HepG2 (cell line): ENCODE data around the gene SYS1. TPM values are rescaled to one million over a fixed set of nuclear protein-coding genes. Genes with fewer than 3 reads are reported as not detected.
A peak's percentile ranks its signal among the peaks of the same experiment; 100 is the strongest.

ENCODE experiments used
- AKAP8 ChIP-seq: sonication (generic); formaldehyde crosslinking; IDR thresholded peaks from 2 replicates; pipeline ENCODE4 v1.5.1; 2020; ENCODE audit warnings: mild to moderate bottlenecking, missing genetic modification reagents
- ARNT2 ChIP-seq: sonication (generic); formaldehyde crosslinking; IDR thresholded peaks from 2 replicates; pipeline ENCODE4 v1.8.0; 2022; ENCODE audit warnings: mild to moderate bottlenecking, low read depth, missing genetic modification reagents, moderate library complexity
- FOXJ3 ChIP-seq: sonication (generic); formaldehyde crosslinking; IDR thresholded peaks from 2 replicates; pipeline ENCODE4 v1.4.0; 2020; ENCODE audit warnings: missing genetic modification reagents, mild to moderate bottlenecking, borderline replicate concordance
- HNRNPK ChIP-seq: fragments of 200-400 bp; formaldehyde crosslinking; IDR thresholded peaks from 2 replicates; pipeline ENCODE4 v1.6.1; 2018; ENCODE audit warnings: low read length, low read depth, moderate library complexity, mild to moderate bottlenecking; ENCODE audit not compliant: poor library complexity, severe bottlenecking
- HNRNPLL ChIP-seq: fragments of 200-400 bp; formaldehyde crosslinking; IDR thresholded peaks from 2 replicates; pipeline ENCODE4 v1.6.1; 2017; ENCODE audit warnings: mild to moderate bottlenecking, low read depth, low read length; ENCODE audit not compliant: poor library complexity, severe bottlenecking
- MAFG ChIP-seq: sonication (generic); formaldehyde crosslinking; IDR thresholded peaks from 2 replicates; pipeline ENCODE4 v1.5.1; 2020; ENCODE audit warnings: mild to moderate bottlenecking, missing genetic modification reagents
- MAFK ChIP-seq, 2 experiments: IDR thresholded peaks in 1 of 2; conservative IDR thresholded peaks in 1 of 2; 2 replicates each; pipeline ENCODE4 v1.6.1; 2011; ENCODE audit warnings: improper control_type of control experiment in 2 of 2, low read length in 2 of 2
- NBN ChIP-seq: fragments of 450-650 bp; conservative IDR thresholded peaks from 2 replicates; pipeline ENCODE4 v1.6.1; 2017
- NFKB2 ChIP-seq: sonication (generic); formaldehyde crosslinking; IDR thresholded peaks from 2 replicates; pipeline ENCODE4 v1.4.0; 2020; ENCODE audit warnings: missing genetic modification reagents, borderline replicate concordance
- SIN3A ChIP-seq: IDR thresholded peaks from 2 replicates; pipeline ENCODE4 v1.6.1; 2011; ENCODE audit warnings: low read depth, mild to moderate bottlenecking, control low read depth, low read length, borderline replicate concordance
- SIX4 ChIP-seq: sonication (generic); formaldehyde crosslinking; IDR thresholded peaks from 2 replicates; pipeline ENCODE4 v1.4.0; 2020; ENCODE audit warnings: missing genetic modification reagents
- XRCC5 ChIP-seq: fragments of 200-400 bp; formaldehyde crosslinking; optimal IDR thresholded peaks from 2 replicates; pipeline ENCODE3; 2017; ENCODE audit warnings: mild to moderate bottlenecking, low read length
- ZMAT3 ChIP-seq: sonication (generic); formaldehyde crosslinking; conservative IDR thresholded peaks from 2 replicates; pipeline ENCODE4 v1.7.0; 2021; ENCODE audit warnings: missing genetic modification reagents
- ZNF235 ChIP-seq: sonication (generic); formaldehyde crosslinking; IDR thresholded peaks from 2 replicates; pipeline ENCODE4 v1.8.1; 2023; ENCODE audit warnings: mild to moderate bottlenecking, missing genetic modification reagents, borderline replicate concordance
- ZNF367 ChIP-seq: sonication (generic); formaldehyde crosslinking; IDR thresholded peaks from 2 replicates; pipeline ENCODE4 v1.4.0; 2020; ENCODE audit warnings: missing genetic modification reagents, borderline replicate concordance
- ZNF670 ChIP-seq: sonication (generic); formaldehyde crosslinking; IDR thresholded peaks from 2 replicates; pipeline ENCODE4 v1.8.0; 2022; ENCODE audit warnings: mild to moderate bottlenecking, missing genetic modification reagents, borderline replicate concordance
- ZNF841 ChIP-seq: sonication (generic); formaldehyde crosslinking; IDR thresholded peaks from 2 replicates; pipeline ENCODE4 v1.8.1; 2023; ENCODE audit warnings: missing genetic modification reagents, borderline replicate concordance
- ZSCAN21 ChIP-seq: sonication (generic); formaldehyde crosslinking; IDR thresholded peaks from 2 replicates; pipeline ENCODE4 v1.8.0; 2022; ENCODE audit warnings: mild to moderate bottlenecking, missing genetic modification reagents, moderate library complexity, borderline replicate concordance
- polyA plus RNA-seq, 8 experiments: library from polyadenylated mRNA; depleted of rRNA in 3 of 8; stranded (reverse) in 7 of 8; unstranded in 1 of 8; fragments of >200 nt; fragmentation: Illumina TruSeq in 4 of 8; extraction: Trizol in 4 of 8; gene quantifications; 2 replicates each; pipeline versions ENCODE4 v1.2.1 to v1.2.3, GENCODE V29; 2011 to 2016; ENCODE audit warnings: low read depth in 4 of 8, missing spikeins in 1 of 8, mixed read lengths in 1 of 8; ENCODE audit not compliant: insufficient read depth in 1 of 8
- total RNA-seq, 5 experiments: library from RNA; depleted of rRNA; stranded (reverse); fragments of >200 nt; fragmentation: Illumina TruSeq; extraction: Trizol; gene quantifications; 2 replicates each; pipeline ENCODE4 v1.2.3, GENCODE V29; 2016; ENCODE audit warnings: low read depth in 1 of 5
- TF ChIP-seq, protein P1 (sequence below): sonication (generic); formaldehyde crosslinking; IDR thresholded peaks from 2 replicates; pipeline ENCODE4 v1.5.1; 2020; ENCODE audit warnings: mild to moderate bottlenecking, missing genetic modification reagents, moderate library complexity
- TF ChIP-seq, protein P2 (sequence below): sonication (generic); formaldehyde crosslinking; IDR thresholded peaks from 2 replicates; pipeline ENCODE4 v1.5.0; 2020; ENCODE audit warnings: missing genetic modification reagents, mild to moderate bottlenecking, borderline replicate concordance
- TF ChIP-seq, protein P3 (sequence below): IDR thresholded peaks from 2 replicates; pipeline ENCODE4 v1.6.1; 2018; ENCODE audit warnings: missing genetic modification reagents, mild to moderate bottlenecking, missing compliant biosample characterization
- TF ChIP-seq, protein P4 (sequence below): sonication (generic); formaldehyde crosslinking; IDR thresholded peaks from 2 replicates; pipeline ENCODE4 v1.4.0; 2020; ENCODE audit warnings: missing genetic modification reagents, borderline replicate concordance

SYS1 gene
- total and polyA plus RNA-seq, 2 of the 13 experiments (the other 11 are each of a cell fraction or from before 2014, with no cell fraction given): 38.3 to 65.6 TPM

DNA sequence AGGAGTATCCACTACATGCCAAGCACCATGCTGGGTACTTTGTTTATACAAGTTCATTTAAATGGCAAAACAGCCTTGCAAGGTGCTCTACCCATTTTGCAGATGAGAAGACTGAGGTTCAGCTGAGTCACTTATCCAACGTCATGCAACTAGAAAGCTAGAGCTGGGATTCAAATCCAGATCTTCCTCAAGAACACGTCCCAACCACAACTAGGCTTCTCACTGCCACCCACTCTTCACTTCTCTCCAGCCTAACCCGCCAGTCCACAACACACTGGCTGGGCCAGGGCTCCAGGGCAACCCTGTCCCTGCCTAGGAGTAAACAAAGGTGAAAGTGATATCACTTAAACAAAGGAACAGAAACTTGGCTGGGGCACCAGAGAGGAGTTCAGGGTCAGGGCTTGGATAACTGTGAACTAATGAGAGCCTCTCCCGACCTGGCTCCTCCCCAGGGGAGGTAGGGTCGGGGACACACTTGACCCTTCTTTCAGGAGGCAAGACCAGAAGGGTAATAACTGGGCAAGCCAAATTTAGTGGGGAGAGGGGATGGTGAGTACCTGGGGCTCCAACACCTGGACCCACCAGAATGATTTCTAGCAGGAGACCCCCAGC is 22.6 kb upstream of the SYS1 start (continued):
- TF ChIP-seq SIX4 (CRISPR knock-in tag) (peak; percentile 69; the same call in 1 of the 2 replicates), SIN3A (peak; percentile 47; the same call in 1 of the 2 replicates), ZMAT3 (CRISPR knock-in tag) (no peak), NBN (no peak), ZNF235 (CRISPR knock-in tag) (no peak), ZNF670 (CRISPR knock-in tag) (no peak), ARNT2 (CRISPR knock-in tag) (no peak), ZSCAN21 (peak; percentile 57; the same call in 1 of the 2 replicates), HNRNPLL (no peak), FOXJ3 (peak; percentile 87), AKAP8 (no peak), NFKB2 (CRISPR knock-in tag) (peak; percentile 60; the same call in 1 of the 2 replicates), MAFG (CRISPR knock-in tag) (peak; percentile 1), ZNF841 (CRISPR knock-in tag) (no peak), XRCC5 (peak; percentile 23), MAFK (conservative IDR thresholded peaks at IDR 0.05 in 1 of 2, IDR thresholded peaks at IDR 0.05 in 1 of 2; ENCODE audit: low read length in 2 of 2) (0 out of 4 replicates have a peak, but pooled peaks have one; percentile 5 to 28), ZNF367 (CRISPR knock-in tag) (no peak), HNRNPK (no peak)
- TF ChIP-seq, protein P1, sequence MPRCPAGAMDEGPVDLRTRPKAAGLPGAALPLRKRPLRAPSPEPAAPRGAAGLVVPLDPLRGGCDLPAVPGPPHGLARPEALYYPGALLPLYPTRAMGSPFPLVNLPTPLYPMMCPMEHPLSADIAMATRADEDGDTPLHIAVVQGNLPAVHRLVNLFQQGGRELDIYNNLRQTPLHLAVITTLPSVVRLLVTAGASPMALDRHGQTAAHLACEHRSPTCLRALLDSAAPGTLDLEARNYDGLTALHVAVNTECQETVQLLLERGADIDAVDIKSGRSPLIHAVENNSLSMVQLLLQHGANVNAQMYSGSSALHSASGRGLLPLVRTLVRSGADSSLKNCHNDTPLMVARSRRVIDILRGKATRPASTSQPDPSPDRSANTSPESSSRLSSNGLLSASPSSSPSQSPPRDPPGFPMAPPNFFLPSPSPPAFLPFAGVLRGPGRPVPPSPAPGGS (CRISPR knock-in tag): 0 out of 2 replicates have a peak, but pooled peaks have one; percentile 18
- TF ChIP-seq, protein P2, sequence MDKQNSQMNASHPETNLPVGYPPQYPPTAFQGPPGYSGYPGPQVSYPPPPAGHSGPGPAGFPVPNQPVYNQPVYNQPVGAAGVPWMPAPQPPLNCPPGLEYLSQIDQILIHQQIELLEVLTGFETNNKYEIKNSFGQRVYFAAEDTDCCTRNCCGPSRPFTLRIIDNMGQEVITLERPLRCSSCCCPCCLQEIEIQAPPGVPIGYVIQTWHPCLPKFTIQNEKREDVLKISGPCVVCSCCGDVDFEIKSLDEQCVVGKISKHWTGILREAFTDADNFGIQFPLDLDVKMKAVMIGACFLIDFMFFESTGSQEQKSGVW (CRISPR knock-in tag): no peak
- TF ChIP-seq, protein P3, sequence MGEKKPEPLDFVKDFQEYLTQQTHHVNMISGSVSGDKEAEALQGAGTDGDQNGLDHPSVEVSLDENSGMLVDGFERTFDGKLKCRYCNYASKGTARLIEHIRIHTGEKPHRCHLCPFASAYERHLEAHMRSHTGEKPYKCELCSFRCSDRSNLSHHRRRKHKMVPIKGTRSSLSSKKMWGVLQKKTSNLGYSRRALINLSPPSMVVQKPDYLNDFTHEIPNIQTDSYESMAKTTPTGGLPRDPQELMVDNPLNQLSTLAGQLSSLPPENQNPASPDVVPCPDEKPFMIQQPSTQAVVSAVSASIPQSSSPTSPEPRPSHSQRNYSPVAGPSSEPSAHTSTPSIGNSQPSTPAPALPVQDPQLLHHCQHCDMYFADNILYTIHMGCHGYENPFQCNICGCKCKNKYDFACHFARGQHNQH: peak; percentile 84; the same call in 1 of the 2 replicates
- TF ChIP-seq, protein P4, sequence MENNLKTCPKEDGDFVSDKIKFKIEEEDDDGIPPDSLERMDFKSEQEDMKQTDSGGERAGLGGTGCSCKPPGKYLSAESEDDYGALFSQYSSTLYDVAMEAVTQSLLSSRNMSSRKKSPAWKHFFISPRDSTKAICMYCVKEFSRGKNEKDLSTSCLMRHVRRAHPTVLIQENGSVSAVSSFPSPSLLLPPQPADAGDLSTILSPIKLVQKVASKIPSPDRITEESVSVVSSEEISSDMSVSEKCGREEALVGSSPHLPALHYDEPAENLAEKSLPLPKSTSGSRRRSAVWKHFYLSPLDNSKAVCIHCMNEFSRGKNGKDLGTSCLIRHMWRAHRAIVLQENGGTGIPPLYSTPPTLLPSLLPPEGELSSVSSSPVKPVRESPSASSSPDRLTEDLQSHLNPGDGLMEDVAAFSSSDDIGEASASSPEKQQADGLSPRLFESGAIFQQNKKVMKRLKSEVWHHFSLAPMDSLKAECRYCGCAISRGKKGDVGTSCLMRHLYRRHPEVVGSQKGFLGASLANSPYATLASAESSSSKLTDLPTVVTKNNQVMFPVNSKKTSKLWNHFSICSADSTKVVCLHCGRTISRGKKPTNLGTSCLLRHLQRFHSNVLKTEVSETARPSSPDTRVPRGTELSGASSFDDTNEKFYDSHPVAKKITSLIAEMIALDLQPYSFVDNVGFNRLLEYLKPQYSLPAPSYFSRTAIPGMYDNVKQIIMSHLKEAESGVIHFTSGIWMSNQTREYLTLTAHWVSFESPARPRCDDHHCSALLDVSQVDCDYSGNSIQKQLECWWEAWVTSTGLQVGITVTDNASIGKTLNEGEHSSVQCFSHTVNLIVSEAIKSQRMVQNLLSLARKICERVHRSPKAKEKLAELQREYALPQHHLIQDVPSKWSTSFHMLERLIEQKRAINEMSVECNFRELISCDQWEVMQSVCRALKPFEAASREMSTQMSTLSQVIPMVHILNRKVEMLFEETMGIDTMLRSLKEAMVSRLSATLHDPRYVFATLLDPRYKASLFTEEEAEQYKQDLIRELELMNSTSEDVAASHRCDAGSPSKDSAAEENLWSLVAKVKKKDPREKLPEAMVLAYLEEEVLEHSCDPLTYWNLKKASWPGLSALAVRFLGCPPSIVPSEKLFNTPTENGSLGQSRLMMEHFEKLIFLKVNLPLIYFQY (CRISPR knock-in tag): peak; percentile 31; the same call in 1 of the 2 replicates
